ENCODE results near the gene PALM2AKAP2.
"Not testable (repeated sequence)": the region's sequence is repeated elsewhere in the genome, so short reads cannot be mapped to it uniquely, and the experiment has no call there.

Gene PALM2AKAP2

GRCh38 chr9:109813829-109814228 is 33.8 kb downstream of the PALM2AKAP2 start:
- TF ChIP-seq CTCF (IDR thresholded peaks at IDR 0.05; ENCODE audit: low read depth, low read length): no peak
- DNase-seq (ENCODE audit: low read depth, low spot score): no peak
- in situ Hi-C loops (cut with HindIII; ENCODE audit: low sequenced_read_pairs): no loop called here

GRCh38 chr9:109815366-109815947 is 35.5 kb downstream of the PALM2AKAP2 start:
- TF ChIP-seq CTCF (IDR thresholded peaks at IDR 0.05; ENCODE audit: low read depth, low read length): no peak
- no peak overlapping the region for H3K4me3 ChIP-seq (ENCODE audit: low read depth, low read length)
- in situ Hi-C loops (cut with HindIII; ENCODE audit: low sequenced_read_pairs): no loop called here
- DNase-seq (ENCODE audit: low read depth, low spot score): peak; percentile 53

More at GRCh38 chr9:109813829-109814228, 33.8 kb downstream of the PALM2AKAP2 start:
- no peak overlapping the region for H3K4me3 ChIP-seq (ENCODE audit: low read depth, low read length)

- in situ Hi-C loops (cut with HindIII; ENCODE audit: low sequenced_read_pairs): no loop called here
- H3K4me3 ChIP-seq (ENCODE audit: low read depth, low read length): no peak overlapping the region
- TF ChIP-seq CTCF (IDR thresholded peaks at IDR 0.05; ENCODE audit: low read depth, low read length): no peak
- peak; percentile 98 for DNase-seq (ENCODE audit: low read depth, low spot score)
Measured at GRCh38 chr9:109816490-109816889, 36.5 kb downstream of the PALM2AKAP2 start.

- no peak overlapping the region for H3K4me3 ChIP-seq (ENCODE audit: low read depth, low read length)
- in situ Hi-C loops (cut with HindIII; ENCODE audit: low sequenced_read_pairs): no loop called here
- DNase-seq (ENCODE audit: low read depth, low spot score): peak; percentile 72
Measured at GRCh38 chr9:109817146-109817845, 37.3 kb downstream of the PALM2AKAP2 start.

GRCh38 chr9:109817846-109818472 is 38.0 kb downstream of the PALM2AKAP2 start:
- no peak overlapping the region for H3K4me3 ChIP-seq (ENCODE audit: low read depth, low read length)
- in situ Hi-C loops (cut with HindIII; ENCODE audit: low sequenced_read_pairs): no loop called here
- peak; percentile 97 for DNase-seq (ENCODE audit: low read depth, low spot score)
- peak; percentile 64 for TF ChIP-seq CTCF (IDR thresholded peaks at IDR 0.05; ENCODE audit: low read depth, low read length)

More at GRCh38 chr9:109817146-109817845, 37.3 kb downstream of the PALM2AKAP2 start:
- TF ChIP-seq CTCF (IDR thresholded peaks at IDR 0.05; ENCODE audit: low read depth, low read length): no peak

- DNase-seq (ENCODE audit: low read depth, low spot score): peak; percentile 23
- TF ChIP-seq CTCF (IDR thresholded peaks at IDR 0.05; ENCODE audit: low read depth, low read length): no peak
- no peak overlapping the region for H3K4me3 ChIP-seq (ENCODE audit: low read depth, low read length)
- in situ Hi-C loops (cut with HindIII; ENCODE audit: low sequenced_read_pairs): no loop called here
Measured at GRCh38 chr9:109821711-109822110, 41.7 kb downstream of the PALM2AKAP2 start.

GRCh38 chr9:109825383-109825782 is 45.4 kb downstream of the PALM2AKAP2 start:
- DNase-seq (ENCODE audit: low read depth, low spot score); in situ Hi-C loops (cut with HindIII; ENCODE audit: low sequenced_read_pairs); H3K4me3 ChIP-seq (ENCODE audit: low read depth, low read length): not testable (repeated sequence)
